Retinal pigment epithelial cell (primary cell): ENCODE data around the gene ZNF366.

Experiments
- DNase-seq: peaks from one replicate; pipeline ENCODE4 v3.0.0-alpha.2; 2010; ENCODE audit warnings: low read depth
- H3K4me3 ChIP-seq: 2 replicates; pipeline ENCODE4 v1.5.1; 2011; ENCODE audit warnings: mild to moderate bottlenecking, low read length, control low read depth, moderate library complexity
- TF ChIP-seq, protein P1 (sequence below): conservative IDR thresholded peaks from 2 replicates; pipeline ENCODE4 v1.5.1; 2011; ENCODE audit warnings: low read depth, low read length, control low read depth, inconsistent platforms

Gene ZNF366

DNA sequence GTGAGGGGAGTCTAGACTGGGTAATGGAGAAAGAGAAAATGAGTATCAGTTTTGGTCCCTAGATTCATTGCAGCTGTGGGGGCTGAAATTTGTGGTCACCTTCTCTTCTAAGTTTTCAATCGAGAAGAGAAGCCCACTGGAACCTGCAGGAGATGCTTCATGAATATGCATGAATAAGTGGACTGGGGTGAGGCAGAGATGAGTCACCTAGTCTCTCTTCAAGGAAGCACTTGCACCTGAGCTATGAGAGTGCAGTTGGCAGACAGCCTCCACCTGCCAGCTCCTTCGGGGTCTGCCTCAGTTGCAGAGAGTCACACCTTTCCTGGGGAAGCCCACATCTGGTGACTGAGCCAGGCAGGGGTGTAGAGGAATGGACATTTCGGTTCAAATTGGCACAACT, 69.1 kb downstream of the ZNF366 start:
- TF ChIP-seq, protein P1, sequence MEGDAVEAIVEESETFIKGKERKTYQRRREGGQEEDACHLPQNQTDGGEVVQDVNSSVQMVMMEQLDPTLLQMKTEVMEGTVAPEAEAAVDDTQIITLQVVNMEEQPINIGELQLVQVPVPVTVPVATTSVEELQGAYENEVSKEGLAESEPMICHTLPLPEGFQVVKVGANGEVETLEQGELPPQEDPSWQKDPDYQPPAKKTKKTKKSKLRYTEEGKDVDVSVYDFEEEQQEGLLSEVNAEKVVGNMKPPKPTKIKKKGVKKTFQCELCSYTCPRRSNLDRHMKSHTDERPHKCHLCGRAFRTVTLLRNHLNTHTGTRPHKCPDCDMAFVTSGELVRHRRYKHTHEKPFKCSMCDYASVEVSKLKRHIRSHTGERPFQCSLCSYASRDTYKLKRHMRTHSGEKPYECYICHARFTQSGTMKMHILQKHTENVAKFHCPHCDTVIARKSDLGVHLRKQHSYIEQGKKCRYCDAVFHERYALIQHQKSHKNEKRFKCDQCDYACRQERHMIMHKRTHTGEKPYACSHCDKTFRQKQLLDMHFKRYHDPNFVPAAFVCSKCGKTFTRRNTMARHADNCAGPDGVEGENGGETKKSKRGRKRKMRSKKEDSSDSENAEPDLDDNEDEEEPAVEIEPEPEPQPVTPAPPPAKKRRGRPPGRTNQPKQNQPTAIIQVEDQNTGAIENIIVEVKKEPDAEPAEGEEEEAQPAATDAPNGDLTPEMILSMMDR, result no peak
- no peak overlapping the region for H3K4me3 ChIP-seq
- no peak for DNase-seq

DNA sequence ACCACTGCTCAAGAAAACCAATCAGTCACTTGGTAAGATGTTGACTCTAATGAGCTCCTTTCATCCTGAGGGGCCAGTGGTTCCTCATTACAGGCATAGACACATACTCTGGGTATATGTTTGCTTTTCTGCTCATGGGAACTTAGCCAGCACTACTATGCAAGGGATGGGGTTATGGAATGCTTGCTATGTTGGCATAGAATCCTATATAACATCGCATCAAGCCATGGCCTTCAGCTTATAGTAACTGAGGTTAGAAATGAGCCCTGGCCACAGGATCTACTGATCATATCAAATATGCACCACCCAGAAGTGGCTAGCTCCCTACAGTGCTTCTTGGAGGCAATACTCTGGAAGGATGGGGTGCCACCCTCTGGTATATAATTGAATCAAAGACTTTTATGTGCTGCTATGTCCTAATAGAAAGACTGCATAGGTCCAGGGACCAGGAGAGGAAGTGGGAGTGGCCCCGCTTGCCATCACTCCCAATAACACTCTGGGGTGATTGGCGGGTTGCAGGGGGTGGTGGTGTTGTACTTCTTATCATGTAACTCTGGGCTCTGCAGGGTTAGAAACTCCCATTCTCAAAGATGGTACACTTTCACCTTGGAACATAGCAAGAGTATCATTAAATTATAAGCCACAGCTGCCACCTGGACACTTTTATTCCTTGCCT, 70.3 kb downstream of the ZNF366 start:
- TF ChIP-seq, protein P1, result no peak
- DNase-seq, result no peak
- H3K4me3 ChIP-seq, result no peak overlapping the region

DNA sequence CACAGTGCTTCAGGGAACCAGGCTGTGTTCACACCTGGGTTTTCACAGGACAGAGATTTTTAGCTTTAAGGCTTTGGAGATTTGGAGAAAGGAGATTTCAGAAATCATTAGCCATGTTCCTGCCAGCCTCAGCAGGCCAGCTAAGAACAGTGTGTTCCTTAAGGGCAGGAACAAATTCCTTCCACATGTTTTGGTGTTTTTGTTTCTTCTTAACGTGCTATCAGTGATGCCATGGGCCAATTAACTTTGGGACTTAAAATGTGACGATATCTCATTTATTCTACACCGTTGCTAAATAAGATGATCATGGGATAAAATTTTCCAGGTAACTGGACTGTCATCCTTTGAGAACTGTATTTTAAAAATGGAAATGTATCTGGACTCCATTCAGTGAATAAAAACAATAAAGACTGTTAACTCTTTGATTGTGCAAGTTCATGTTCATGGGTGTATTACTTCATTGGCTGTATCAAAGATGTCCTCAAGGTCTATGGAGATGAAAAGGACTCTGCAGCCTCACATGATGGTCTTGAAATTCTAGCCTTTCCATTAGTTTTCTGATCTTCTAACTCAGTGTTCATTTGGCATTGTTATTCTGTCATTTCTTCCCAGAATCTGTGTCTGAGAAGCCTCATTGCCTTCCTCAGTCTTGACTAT, 72.3 kb downstream of the ZNF366 start:
- DNase-seq, result no peak
- TF ChIP-seq, protein P1, result no peak
- H3K4me3 ChIP-seq, result no peak overlapping the region

DNA sequence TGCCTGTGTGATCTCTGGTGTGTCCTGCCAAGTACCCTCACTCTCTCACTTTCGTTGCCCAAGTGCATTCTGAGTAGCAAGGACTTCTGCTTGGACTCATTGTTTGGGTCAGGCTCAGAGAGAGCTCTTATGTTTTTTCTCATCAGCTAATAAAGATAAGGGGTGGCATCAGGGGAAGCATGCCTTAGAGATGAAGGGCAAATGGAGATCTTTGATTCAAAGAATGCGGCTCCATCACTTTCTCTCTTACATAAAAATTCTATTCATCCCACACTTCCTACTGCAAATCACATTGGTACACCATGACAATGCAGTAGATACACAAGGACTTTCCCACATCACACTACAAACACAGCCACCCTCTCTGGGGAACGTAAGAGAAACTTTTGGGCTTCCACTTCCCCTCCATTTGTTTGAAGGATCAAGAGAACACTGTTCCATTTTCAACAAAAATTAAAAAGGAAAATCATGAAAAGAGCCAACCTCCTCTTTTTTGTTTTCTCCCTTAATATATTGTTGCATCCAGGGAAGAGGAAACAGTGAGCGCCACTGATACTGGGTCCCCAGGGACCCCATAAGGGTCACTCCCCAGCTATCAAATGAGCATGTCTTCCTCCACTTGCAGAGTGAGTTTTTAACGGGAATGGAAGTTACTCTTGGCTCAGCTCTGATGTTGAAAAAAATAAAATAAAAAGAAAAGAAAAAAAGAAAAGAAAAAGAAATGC, 73.0 kb downstream of the ZNF366 start:
- DNase-seq, result no peak
- H3K4me3 ChIP-seq, result no peak overlapping the region
- TF ChIP-seq, protein P1, result no peak

DNA sequence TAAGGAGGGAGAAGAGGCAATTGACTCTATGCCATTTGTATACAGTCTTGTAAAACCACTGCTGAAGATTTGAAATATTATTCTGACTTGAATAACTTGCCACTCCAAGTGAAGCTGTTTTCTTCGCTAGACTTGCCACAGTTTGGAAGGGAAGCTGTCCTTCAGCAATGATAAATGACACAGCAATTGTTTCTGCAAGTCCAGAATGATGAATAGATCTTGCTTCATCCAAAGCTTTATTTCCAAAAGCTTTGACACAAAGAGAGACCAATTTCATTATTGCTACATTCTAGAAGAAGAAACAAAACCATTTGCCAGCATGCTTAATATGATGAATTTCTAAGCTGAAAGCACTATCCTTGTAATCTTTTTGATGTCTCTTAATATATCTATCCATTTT, 73.7 kb downstream of the ZNF366 start:
- TF ChIP-seq, protein P1, result no peak
- H3K4me3 ChIP-seq, result no peak overlapping the region
- no peak for DNase-seq

DNA sequence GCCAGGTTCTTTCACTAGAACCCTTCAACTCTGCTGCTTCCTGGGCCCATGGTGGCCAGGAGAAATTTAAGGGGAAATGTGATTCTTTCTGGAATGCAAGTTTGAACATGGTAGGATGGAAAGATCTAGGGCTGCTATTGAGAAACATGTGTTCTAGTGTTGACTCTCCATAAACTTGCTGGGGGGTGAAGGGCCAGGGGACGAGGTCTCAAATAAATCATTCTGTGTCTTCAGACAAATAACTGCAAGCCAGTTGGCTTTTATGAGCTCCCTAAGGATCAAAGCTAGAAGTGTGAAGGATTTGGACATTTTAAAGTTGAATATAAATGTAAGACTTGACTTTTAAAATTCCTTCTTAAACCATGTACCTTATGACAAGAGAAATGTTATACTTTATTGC, 78.5 kb downstream of the ZNF366 start:
- no peak for DNase-seq
- TF ChIP-seq, protein P1, result no peak
- H3K4me3 ChIP-seq, result no peak overlapping the region
